CD14-positive monocyte (primary cell): ENCODE data around the gene COL4A2. TPM values are rescaled to one million over a fixed set of nuclear protein-coding genes. Genes with fewer than 3 reads are reported as not detected.

Source experiments
- DNase-seq, 3 donors: peaks; one replicate each; pipeline ENCODE4 v3.0.0-alpha.2; 2011 to 2022
- H2AFZ ChIP-seq: 2 replicates; pipeline ENCODE4 v1.6.0; 2012; ENCODE audit warnings: mild to moderate bottlenecking, low read depth, low read length, inconsistent platforms; ENCODE audit not compliant: insufficient read depth, poor library complexity, severe bottlenecking
- H3K27ac ChIP-seq, 2 donors: 1 replicate in 1 of 2; 2 replicates in 1 of 2; pipeline ENCODE4 v1.5.1; 2012 to 2013; ENCODE audit warnings: low read length in 2 of 2, control low read depth in 1 of 2, inconsistent platforms in 1 of 2, low read depth in 1 of 2, mild to moderate bottlenecking in 1 of 2
- H3K27me3 ChIP-seq, 2 donors: one replicate each; pipeline versions ENCODE4 v1.6.0 to v1.6.1; 2011 to 2013; ENCODE audit warnings: low read length in 2 of 2; ENCODE audit not compliant: control insufficient read depth in 2 of 2, insufficient read depth in 2 of 2
- H3K36me3 ChIP-seq, 2 donors: replicated peaks in 1 of 2; 1 replicate in 1 of 2; 2 replicates in 1 of 2; pipeline versions ENCODE4 v1.5.1 to v1.6.1; 2012 to 2013; ENCODE audit warnings: low read length in 2 of 2, control low read depth in 1 of 2, inconsistent platforms in 1 of 2, mild to moderate bottlenecking in 1 of 2; ENCODE audit not compliant: insufficient read depth in 2 of 2, control insufficient read depth in 1 of 2
- H3K4me1 ChIP-seq, 2 donors: 1 replicate in 1 of 2; 2 replicates in 1 of 2; pipeline versions ENCODE4 v1.5.1 to v1.6.1; 2012 to 2013; ENCODE audit warnings: low read length in 2 of 2, control low read depth in 1 of 2, inconsistent platforms in 1 of 2, mild to moderate bottlenecking in 1 of 2, moderate library complexity in 1 of 2; ENCODE audit not compliant: insufficient read depth in 2 of 2, control insufficient read depth in 1 of 2
- H3K4me2 ChIP-seq: replicated peaks from 2 replicates; pipeline ENCODE3; 2012; ENCODE audit warnings: low read length, moderate library complexity, mild to moderate bottlenecking; ENCODE audit not compliant: poor library complexity, severe bottlenecking; ENCODE audit errors: extremely low read depth
- H3K4me3 ChIP-seq, 3 experiments: fragments of 200-600 bp in 1 of 3; sonication (generic) in 1 of 3; replicated peaks in 1 of 3; 1 replicate in 2 of 3; 2 replicates in 1 of 3; pipeline ENCODE4 v1.5.1; 2011 to 2013; ENCODE audit warnings: low read length in 3 of 3, mild to moderate bottlenecking in 3 of 3, control low read depth in 2 of 3, low read depth in 2 of 3, inconsistent platforms in 1 of 3, moderate library complexity in 1 of 3
- H3K79me2 ChIP-seq: 2 replicates; pipeline ENCODE4 v1.6.0; 2012; ENCODE audit warnings: mild to moderate bottlenecking, control low read depth, inconsistent platforms, low read length, moderate library complexity; ENCODE audit not compliant: insufficient read depth
- H3K9ac ChIP-seq: 2 replicates; pipeline ENCODE4 v1.6.0; 2017; ENCODE audit warnings: low read length, mild to moderate bottlenecking; ENCODE audit not compliant: insufficient read depth, poor library complexity, severe bottlenecking
- H3K9me3 ChIP-seq, 2 donors: replicated peaks in 1 of 2; 1 replicate in 1 of 2; 2 replicates in 1 of 2; pipeline versions ENCODE4 v1.5.1 to v1.6.1; 2012 to 2013; ENCODE audit warnings: low read length in 2 of 2, control low read depth in 1 of 2; ENCODE audit not compliant: control insufficient read depth in 1 of 2, insufficient read depth in 1 of 2
- H4K20me1 ChIP-seq: 2 replicates; pipeline ENCODE4 v1.6.0; 2012; ENCODE audit warnings: mild to moderate bottlenecking, low read length, control low read depth, moderate library complexity; ENCODE audit not compliant: insufficient read depth
- H3K27ac Mint-ChIP-seq, 7 donors: one replicate each; pipeline ENCODE4 v1.8.0; 2020; ENCODE audit warnings: mild to moderate bottlenecking in 7 of 7, mixed read lengths in 7 of 7, moderate library complexity in 6 of 7, inconsistent platforms in 2 of 7
- H3K27me3 Mint-ChIP-seq, 3 donors: one replicate each; pipeline ENCODE4 v1.8.0; 2021 to 2022; ENCODE audit warnings: low read depth in 3 of 3, mild to moderate bottlenecking in 3 of 3, mixed read lengths in 3 of 3, moderate library complexity in 3 of 3, inconsistent platforms in 1 of 3
- H3K36me3 Mint-ChIP-seq, 2 donors: one replicate each; pipeline ENCODE4 v1.8.0; 2020; ENCODE audit warnings: mixed read lengths in 2 of 2, inconsistent platforms in 1 of 2, mild to moderate bottlenecking in 1 of 2
- H3K4me1 Mint-ChIP-seq: one replicate; pipeline ENCODE4 v1.8.0; 2020; ENCODE audit warnings: mild to moderate bottlenecking, mixed read lengths
- H3K4me3 Mint-ChIP-seq, 2 donors: one replicate each; pipeline ENCODE4 v1.8.0; 2020; ENCODE audit warnings: mild to moderate bottlenecking in 2 of 2, mixed read lengths in 2 of 2, moderate library complexity in 1 of 2
- H3K9me3 Mint-ChIP-seq, 7 donors: one replicate each; pipeline ENCODE4 v1.8.0; 2020 to 2022; ENCODE audit warnings: mixed read lengths in 7 of 7, mild to moderate bottlenecking in 6 of 7, moderate library complexity in 6 of 7, inconsistent platforms in 2 of 7
- WGBS: methylation state at CpG from one replicate; pipeline ENCODE4 v1.1.5; 2013; ENCODE audit warnings: missing lambda C conversion rate; ENCODE audit not compliant: insufficient coverage; 5-methylcytosine and 5-hydroxymethylcytosine counted together
- intact Hi-C, 2 donors: fragments of 100-400 bp; cut with micrococcal nuclease; formaldehyde crosslinking; loops; one replicate each; pipeline versions ENCODE4 v1.15.0 to v1.15.1; 2023
- polyA plus RNA-seq, 3 donors: library from polyadenylated mRNA; depleted of rRNA in 1 of 3; unstranded in 2 of 3; stranded (reverse) in 1 of 3; fragments of 300-500 nt in 2 of 3; fragments of >200 nt in 1 of 3; fragmentation: Illumina TruSeq in 2 of 3; gene quantifications; 1 replicate in 2 of 3; 2 replicates in 1 of 3; pipeline ENCODE4 v1.2.3, GENCODE V29; 2012 to 2021
- TF ChIP-seq, protein P1 (sequence below): fragments of 200-600 bp; IDR thresholded peaks from one replicate; pipeline ENCODE4 v1.8.0; 2022; ENCODE audit warnings: antibody characterized with exemption, mild to moderate bottlenecking

Gene COL4A2
- polyA plus RNA-seq, 3 donors, result not detected

DNA sequence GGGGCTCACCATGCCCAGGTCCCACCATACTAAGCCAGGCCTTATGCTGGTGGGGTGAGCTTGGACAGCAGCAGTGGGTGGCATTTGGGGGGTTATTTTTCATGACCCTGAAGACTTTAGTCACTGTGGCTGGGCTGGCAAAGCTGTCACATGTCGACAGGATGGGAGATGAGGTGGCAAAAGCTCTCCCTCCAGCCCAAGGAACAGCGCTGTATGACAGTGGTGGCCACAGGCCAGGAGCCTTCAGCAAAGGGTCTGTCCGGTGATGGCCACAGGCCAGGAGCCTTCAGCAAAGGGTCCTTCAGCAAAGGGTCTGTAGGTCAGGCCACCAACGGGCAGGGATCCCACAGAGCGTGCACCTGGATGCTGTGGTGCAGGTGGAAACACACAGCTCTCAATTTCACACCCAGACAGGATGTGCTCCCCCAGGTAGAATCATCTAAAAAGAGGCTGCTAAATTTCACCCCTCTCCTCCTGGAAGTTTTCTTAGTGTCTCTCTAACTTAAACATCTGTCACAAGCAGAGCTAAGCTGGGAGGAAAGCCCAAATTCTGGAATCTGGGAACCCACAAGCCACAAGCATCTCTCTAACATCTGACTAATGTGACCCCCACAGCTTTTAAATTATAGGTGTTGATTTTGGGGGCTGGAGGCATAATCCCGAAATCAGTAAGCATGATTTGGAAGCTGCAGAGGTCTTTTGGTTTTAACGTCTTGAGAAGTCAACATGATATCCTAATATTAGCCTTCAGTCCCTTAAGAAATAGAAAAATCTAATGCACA lies 23.2 kb upstream of the COL4A2 start:
- Histone ChIP-seq H3K9me3 (no peaks in the 10 kb centered on the region), H3K27me3 (peaks cover 0 to 2% of the 10 kb centered on the region in 2 donors), H3K4me2 (no peak overlapping the region), H3K4me3 (no peak overlapping the region), H3K36me3 (no peaks in the 10 kb centered on the region), H3K27ac (no peak overlapping the region), H3K9ac (no peak overlapping the region), H3K4me1 (no peaks in the 10 kb centered on the region), H3K79me2 (no peaks in the 10 kb centered on the region), H4K20me1 (no peaks in the 10 kb centered on the region), H2AFZ (no peak overlapping the region)
- TF ChIP-seq, protein P1, sequence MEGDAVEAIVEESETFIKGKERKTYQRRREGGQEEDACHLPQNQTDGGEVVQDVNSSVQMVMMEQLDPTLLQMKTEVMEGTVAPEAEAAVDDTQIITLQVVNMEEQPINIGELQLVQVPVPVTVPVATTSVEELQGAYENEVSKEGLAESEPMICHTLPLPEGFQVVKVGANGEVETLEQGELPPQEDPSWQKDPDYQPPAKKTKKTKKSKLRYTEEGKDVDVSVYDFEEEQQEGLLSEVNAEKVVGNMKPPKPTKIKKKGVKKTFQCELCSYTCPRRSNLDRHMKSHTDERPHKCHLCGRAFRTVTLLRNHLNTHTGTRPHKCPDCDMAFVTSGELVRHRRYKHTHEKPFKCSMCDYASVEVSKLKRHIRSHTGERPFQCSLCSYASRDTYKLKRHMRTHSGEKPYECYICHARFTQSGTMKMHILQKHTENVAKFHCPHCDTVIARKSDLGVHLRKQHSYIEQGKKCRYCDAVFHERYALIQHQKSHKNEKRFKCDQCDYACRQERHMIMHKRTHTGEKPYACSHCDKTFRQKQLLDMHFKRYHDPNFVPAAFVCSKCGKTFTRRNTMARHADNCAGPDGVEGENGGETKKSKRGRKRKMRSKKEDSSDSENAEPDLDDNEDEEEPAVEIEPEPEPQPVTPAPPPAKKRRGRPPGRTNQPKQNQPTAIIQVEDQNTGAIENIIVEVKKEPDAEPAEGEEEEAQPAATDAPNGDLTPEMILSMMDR, result no peak
- Mint-ChIP-seq H3K4me3 (no peak overlapping the region), H3K9me3 (peaks cover 2 to 8% (median 4%) of the 10 kb centered on the region in 7 donors), H3K27me3 (peaks cover 7 to 14% (median 9%) of the 10 kb centered on the region in 3 donors), H3K27ac (no peak overlapping the region), H3K4me1 (no peaks in the 10 kb centered on the region), H3K36me3 (no peaks in the 10 kb centered on the region)
- intact Hi-C loops, result no loop called here
- DNase-seq, result no peak
- WGBS, result 96% methylated on average over 4 of the region's 7 CpGs

DNA sequence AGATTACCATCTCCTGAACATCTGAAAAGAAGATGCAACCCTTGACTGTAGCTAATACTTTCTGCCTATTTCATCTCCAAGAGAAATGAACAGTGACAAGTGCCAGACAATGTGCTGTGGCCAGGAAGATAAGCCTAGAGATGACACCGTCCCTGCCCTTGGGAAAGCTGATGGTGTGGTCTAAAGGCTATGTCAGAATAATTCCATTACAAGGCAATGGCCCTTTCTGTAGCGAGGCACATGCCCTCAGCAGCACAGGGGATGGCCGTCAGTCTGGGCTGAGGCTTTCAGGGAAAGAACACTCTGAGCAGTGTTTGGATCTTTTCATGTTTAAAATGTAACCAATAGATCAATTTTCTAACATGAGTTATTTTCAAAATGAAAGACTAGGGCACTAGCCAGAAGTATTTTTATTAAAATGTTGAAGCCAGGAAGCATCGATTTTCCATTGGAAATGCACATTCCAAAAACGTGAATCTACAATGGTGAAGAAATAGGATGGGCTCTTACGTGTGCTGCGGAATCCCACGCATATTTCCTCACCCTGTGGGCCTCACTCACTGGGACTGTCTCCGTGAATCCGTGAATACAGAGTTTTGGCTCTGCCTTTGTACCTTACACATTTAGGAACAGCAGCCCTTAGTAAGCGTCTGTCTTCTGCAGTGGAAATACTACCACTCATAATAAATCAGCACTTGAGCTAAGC lies 22.2 kb upstream of the COL4A2 start:
- no peak overlapping the region for H3K9ac ChIP-seq
- no peaks in the 10 kb centered on the region for H4K20me1 ChIP-seq
- peaks cover 5 to 11% (median 10%) of the 10 kb centered on the region in 3 donors for H3K27me3 Mint-ChIP-seq
- no peaks in the 10 kb centered on the region for H3K9me3 ChIP-seq
- H3K36me3 Mint-ChIP-seq, result no peaks in the 10 kb centered on the region
- no peak overlapping the region for H3K4me2 ChIP-seq
- WGBS, result 97% methylated on average over 6 of the region's 11 CpGs
- intact Hi-C loops, result no loop called here
- H3K36me3 ChIP-seq, result no peaks in the 10 kb centered on the region
- no peak overlapping the region for H3K4me3 ChIP-seq
- H3K4me1 Mint-ChIP-seq, result no peaks in the 10 kb centered on the region
- DNase-seq, result no peak
- peaks cover 2 to 8% (median 5%) of the 10 kb centered on the region in 7 donors for H3K9me3 Mint-ChIP-seq
- no peak overlapping the region for H3K27ac Mint-ChIP-seq
- no peak overlapping the region for H3K27ac ChIP-seq
- TF ChIP-seq, protein P1, result no peak
- no peak overlapping the region for H3K4me3 Mint-ChIP-seq
- no peaks in the 10 kb centered on the region for H3K79me2 ChIP-seq
- H3K4me1 ChIP-seq, result no peaks in the 10 kb centered on the region
- H2AFZ ChIP-seq, result no peak overlapping the region
- H3K27me3 ChIP-seq, result peaks cover 0 to 2% of the 10 kb centered on the region in 2 donors
